GM12873 (cell line): Measurements from ENCODE around the gene TMPRSS4.

Source experiments
- TF ChIP-seq, protein P1 (sequence below): IDR thresholded peaks from 2 replicates; pipeline ENCODE4 v1.5.1; 2012; ENCODE audit warnings: low read depth, mild to moderate bottlenecking, moderate library complexity, low read length, control low read depth; ENCODE audit not compliant: insufficient read depth; ENCODE audit errors: missing control alignments

The TMPRSS4 gene

DNA sequence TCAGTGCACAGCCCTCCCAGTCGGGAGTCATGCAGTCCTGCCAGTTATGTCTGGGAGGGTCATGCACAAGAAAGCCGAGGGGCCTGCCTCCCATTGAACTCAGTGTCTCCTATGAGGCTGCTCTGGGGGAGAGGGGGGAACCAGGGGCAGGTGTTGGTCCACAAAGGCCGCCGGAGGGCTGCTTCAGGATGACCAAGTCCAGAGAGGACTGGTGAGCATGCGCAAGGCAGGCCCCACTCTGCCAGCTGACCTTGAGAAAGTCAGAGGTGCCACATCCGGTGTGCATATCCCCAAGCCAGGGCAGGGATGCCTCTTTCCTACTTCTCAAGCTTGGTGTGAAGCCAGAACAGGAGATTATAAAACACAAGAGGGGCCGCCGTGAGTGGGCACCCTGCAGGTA is 71.4 kb downstream of the TMPRSS4 start:
- TF ChIP-seq, protein P1, sequence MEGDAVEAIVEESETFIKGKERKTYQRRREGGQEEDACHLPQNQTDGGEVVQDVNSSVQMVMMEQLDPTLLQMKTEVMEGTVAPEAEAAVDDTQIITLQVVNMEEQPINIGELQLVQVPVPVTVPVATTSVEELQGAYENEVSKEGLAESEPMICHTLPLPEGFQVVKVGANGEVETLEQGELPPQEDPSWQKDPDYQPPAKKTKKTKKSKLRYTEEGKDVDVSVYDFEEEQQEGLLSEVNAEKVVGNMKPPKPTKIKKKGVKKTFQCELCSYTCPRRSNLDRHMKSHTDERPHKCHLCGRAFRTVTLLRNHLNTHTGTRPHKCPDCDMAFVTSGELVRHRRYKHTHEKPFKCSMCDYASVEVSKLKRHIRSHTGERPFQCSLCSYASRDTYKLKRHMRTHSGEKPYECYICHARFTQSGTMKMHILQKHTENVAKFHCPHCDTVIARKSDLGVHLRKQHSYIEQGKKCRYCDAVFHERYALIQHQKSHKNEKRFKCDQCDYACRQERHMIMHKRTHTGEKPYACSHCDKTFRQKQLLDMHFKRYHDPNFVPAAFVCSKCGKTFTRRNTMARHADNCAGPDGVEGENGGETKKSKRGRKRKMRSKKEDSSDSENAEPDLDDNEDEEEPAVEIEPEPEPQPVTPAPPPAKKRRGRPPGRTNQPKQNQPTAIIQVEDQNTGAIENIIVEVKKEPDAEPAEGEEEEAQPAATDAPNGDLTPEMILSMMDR: no peak

DNA sequence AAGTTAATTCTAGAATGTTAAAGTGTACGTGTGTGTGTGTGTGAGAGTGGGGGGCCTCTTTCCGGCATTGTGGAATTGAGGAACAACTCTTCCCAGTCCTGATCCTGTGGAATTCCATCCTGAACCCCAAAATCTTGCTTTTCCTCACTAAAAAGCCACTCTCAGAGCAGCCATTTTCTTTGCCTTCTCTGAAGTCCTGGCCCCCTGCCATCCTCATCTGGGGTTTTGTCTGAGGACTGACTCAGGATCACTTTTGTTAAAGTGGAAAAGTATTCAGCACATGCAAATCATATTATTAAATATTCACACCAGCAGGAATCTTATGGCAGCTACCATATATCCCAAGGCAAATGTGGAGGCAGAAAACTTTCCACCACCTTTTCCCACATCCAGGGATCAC is 72.0 kb downstream of the TMPRSS4 start:
- TF ChIP-seq, protein P1: no peak

DNA sequence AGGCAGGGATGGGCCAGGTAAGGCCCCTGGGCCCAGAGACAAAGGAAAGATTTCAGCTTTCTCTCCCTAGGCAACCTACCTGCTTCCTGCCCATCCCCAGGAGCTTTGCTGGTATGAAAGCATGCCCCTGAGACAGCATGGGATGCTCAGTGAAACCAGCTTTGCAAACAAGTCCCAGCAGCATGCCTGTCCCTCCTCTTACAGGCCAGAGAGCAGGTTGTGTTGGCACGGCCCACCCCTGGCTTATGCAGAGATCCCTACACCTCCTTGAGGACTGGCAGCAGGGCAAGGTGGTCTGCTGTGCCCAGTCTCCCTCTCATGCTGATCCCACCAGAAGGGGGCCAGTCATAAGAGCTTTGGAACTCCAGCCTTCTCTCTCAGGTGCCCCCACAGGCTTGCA is 72.6 kb downstream of the TMPRSS4 start:
- TF ChIP-seq, protein P1: no peak

DNA sequence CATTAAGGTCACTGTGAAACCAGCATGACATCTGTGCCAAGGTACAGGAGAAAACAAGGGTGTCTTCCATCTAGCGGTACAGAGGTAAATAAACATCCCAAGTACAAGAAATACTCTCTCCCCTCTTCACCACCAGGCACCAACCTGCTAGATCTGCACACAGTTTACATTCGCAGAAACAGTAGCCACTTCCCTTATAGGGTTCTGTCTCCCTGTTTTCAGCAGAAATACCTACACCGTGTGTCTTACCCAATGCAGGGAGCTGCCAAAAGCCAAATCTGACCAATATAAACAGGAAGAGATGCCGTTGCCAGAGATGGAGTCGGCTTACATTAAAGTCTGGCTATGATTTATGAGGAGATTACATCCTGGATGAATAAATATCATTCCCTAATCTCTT is 74.6 kb downstream of the TMPRSS4 start:
- TF ChIP-seq, protein P1: no peak

DNA sequence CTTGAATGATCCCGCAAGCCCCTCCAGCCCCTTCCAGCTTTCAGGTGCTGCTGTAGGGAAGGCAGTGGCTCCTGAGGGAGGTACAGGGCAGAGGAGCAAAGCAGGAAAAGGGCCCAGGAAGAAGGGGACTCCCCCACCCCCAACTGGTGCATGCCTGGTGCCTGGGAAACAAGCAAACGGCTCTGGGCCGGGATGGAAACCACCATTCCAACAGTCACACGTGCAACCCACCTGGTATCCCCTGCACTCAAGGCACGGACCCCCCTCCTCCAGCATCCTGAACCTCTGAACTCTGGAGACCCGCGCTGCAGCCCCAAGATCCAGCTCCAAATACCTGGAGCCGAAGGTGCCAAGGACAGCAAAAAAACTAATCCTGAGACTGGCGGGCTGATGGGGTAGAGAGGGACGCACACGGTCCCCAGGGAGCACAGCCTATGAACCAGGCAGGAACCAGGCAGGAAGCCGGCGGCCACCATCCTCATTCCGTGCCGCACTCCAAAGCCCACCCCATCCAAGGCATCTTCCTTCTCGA is 75.2 kb downstream of the TMPRSS4 start:
- TF ChIP-seq, protein P1: no peak

DNA sequence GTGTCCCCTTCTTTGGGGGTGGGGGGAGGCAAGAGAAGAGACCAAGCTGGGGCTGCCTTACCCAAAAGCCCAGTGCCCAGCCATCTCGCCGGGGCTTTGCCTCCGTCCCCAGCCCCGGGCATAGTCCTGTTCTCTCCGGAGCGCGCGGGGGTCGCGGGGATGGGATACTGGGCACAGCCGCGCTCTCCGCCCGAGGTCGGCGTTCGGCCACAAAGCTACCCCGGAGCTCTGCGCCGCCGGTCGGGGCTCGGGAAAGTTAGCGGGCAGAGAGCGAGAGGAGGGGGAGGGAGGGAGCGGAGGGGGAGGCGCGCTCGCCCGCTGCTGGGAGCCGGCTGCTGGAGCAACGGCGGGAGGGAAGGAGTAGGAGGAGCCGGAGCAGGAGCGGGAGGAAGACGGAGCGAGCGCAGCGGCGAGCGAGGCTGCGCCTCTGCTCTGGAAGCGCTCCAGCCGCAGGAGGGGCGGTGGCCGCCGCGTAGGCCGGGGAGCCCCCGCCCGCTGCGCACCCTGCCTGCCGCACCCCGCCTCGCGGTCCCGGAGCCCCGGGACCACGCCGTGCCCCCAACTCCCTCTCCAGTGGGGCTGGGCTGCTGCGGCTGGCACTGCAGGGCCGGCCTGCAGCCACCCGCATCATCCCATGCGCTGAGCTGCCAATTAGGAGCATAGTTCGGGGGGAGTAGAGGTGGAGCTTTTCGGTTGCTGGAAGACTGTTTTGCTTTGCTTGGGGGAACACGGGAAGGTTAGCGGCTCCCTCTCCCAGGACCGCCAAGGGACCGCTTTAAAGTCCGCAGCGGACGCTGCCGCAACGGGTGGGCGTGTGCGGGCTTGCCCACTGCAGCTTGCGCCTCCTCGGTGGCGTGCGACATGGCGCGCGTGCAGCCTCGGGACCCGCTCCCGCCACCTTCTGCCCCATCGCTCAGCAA is 75.9 kb downstream of the TMPRSS4 start, which contains the start of gene SCN4B:
TSS of gene SCN4B (minus strand) at position 272 of the 920 bp plus-strand sequence. CDS start at position 122, 150 bp downstream.
- TF ChIP-seq, protein P1: no peak

DNA sequence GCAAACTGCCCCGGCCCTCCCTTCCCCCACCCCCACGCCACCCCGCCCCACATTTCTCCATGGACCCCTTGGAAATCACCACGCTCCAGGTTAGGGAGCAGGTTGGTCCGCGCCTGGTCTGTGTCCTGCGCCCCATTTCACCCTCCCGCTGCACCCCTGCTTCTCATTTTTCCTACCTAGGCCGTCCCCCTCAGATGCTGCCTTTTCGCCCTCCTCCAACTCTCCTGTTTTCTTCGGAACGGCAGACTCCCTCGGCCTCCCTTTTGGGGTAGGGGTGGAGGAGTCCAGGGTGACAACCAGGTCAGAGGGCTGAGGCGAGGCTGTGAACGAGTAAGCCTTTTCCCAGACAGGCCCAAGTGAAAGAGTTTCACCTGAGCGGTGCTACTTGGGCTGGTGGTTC is 76.6 kb downstream of the TMPRSS4 start:
- TF ChIP-seq, protein P1: no peak
